ENCODE data around the gene EXOSC2.

The EXOSC2 gene

DNA sequence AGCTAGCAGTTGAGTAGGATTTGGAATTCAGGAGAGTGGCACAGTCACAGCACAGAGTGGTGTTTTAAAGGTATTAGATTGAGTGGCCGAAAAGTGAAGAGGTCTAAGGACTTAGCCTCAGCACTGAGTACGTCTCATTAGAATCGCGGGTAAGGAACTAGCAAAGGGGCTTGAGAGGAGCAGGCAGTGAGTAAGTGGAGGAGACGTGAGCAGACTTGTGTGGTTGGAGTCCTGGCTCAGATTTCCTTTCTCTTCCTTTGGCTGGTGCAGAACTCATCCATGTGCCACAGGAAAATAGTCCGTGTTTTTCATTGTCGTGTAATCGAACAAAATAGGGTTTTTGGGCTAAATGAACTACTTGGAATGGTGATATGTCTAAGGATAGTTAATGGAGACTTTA, 3.4 kb downstream of the EXOSC2 start:
- TF ChIP-seq YY1 (IDR thresholded peaks at IDR 0.05; ENCODE audit: low read depth) = no peak

DNA sequence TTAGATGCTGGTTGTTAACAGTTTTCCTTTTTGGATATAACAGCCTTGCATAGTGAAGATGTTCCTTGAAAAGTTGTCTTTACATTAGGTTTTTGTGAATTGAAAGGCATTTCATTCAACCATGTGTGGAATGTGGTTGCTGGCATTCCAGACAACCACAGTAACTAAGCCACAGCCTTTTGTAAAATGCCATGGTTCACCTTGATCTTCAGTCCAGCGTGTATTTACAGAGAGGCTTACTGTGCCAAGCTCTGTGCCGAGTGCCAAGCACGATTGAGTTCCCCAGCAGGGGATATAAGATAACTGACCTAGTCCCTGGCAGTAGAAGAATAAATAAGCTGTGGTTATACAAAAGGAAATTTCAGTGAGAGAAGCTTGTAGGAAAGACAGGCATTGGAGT, 4.9 kb downstream of the EXOSC2 start:
- TF ChIP-seq TEAD4 (IDR thresholded peaks at IDR 0.05) = peak; percentile 69
- TF ChIP-seq TAF1 (IDR thresholded peaks at IDR 0.05; ENCODE audit: low read depth) = no peak

DNA sequence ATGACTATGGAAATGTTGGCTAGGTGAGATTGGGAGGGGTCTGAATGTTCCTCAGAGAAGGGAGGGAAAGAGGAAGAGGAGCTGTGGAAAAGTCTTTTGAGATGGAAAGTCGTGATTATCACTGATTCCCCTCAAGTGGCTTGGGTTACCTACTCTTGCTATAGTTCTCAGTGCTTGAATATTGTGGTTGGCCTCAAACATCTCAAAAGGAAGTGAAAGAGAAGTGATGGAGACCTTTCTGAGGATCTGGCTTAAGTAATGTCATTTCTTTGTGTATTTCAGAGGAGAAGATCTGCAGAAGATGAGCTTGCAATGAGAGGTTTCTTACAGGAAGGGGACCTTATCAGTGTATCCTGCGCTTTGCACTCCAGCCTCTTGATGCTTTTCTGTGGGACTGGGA, 5.5 kb downstream of the EXOSC2 start:
- no peak for TF ChIP-seq TAF1 (IDR thresholded peaks at IDR 0.05; ENCODE audit: low read depth)
- TF ChIP-seq RAD21 (IDR thresholded peaks at IDR 0.05; ENCODE audit: low read depth) = no peak
- TF ChIP-seq ZBTB7A (IDR thresholded peaks at IDR 0.05; ENCODE audit: low read depth) = no peak
- no peak for TF ChIP-seq EGR1 (IDR thresholded peaks at IDR 0.05)
- no peak for TF ChIP-seq TCF12 (IDR thresholded peaks at IDR 0.05; ENCODE audit: low read depth)
- TF ChIP-seq YY1 (IDR thresholded peaks at IDR 0.05; ENCODE audit: low read depth) = no peak
- no peak for TF ChIP-seq TEAD4 (IDR thresholded peaks at IDR 0.05)
- no peak for TF ChIP-seq CEBPB (IDR thresholded peaks at IDR 0.05)
- no peak for TF ChIP-seq EP300 (IDR thresholded peaks at IDR 0.05; ENCODE audit: borderline replicate concordance)

DNA sequence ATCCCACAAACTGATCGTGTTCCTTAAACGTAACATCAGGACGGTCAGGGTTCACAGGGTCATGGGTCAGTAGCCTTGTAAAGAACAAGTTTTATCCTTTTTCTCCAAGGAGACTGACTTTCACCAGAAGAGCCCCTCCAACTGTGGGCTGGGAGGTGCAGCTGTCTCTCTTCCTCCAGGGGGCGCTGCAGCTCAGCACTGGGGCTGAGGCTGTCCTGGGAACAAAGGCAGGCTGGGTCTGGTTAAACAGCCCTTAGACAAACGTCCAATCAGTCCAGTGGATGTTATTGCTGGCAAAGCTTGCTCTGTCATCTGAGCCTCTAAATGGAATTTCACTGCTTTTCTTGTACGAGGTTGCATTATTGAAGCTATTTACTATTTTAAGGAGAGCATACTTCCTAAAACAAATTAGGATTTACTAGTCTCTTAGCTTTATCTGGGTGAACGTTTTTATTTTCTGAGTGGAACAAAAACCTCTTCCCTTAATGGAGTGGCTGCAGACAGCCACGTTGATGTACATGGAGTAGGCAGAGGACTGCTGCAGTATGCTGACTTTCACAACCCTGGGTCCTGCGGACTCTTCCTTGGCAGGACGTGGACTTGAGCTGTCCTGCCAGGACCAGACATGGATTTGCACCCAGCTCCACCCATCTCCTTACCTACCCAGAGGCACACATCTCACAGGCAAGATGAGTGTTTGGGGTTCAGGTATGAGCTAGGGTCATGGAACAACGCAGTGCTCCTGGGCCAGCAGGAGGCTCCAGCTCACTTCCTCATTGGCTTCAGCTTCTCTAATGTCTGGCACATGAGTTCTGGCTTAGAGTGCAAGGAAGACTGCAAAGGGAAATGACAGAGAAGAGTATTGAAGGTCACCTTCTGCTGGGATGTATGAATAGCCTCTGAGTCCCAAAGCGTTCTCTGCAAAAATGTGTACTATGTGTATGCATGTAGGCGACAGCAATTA, 7.8 kb downstream of the EXOSC2 start:
- TF ChIP-seq, protein P1, sequence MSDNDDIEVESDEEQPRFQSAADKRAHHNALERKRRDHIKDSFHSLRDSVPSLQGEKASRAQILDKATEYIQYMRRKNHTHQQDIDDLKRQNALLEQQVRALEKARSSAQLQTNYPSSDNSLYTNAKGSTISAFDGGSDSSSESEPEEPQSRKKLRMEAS (IDR thresholded peaks at IDR 0.05) = peak; percentile 13; the same call in 1 of the 2 replicates
- TF ChIP-seq YY1 (IDR thresholded peaks at IDR 0.05; ENCODE audit: low read depth) (no peak), RAD21 (IDR thresholded peaks at IDR 0.05; ENCODE audit: low read depth) (peak; percentile 68)

DNA sequence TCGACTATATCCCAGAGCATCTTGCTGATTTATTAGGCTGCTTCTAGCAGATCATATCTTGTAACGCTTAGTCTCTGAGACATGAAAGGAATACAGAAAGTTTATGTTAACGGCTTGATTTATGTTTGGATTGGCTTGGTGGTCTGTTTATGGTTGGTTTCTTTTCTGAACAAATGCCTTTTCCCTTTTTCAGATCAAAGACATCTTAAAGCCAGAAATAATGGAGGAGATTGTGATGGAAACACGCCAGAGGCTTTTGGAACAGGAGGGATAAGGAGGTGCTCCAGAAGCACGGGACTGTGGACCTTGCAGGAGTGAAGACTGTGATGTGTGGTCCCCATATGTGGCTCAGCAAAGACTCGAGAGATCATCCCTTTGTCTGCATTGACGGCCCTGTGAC, 9.9 kb downstream of the EXOSC2 start:
- TF ChIP-seq, protein P1 (IDR thresholded peaks at IDR 0.05) = no peak
- TF ChIP-seq TCF12 (IDR thresholded peaks at IDR 0.05; ENCODE audit: low read depth) (no peak), YY1 (IDR thresholded peaks at IDR 0.05; ENCODE audit: low read depth) (no peak), RAD21 (IDR thresholded peaks at IDR 0.05; ENCODE audit: low read depth) (no peak), FOXM1 (IDR thresholded peaks at IDR 0.05; ENCODE audit: borderline replicate concordance, low read depth) (no peak), ZBTB7A (IDR thresholded peaks at IDR 0.05; ENCODE audit: low read depth) (no peak), CEBPB (IDR thresholded peaks at IDR 0.05) (no peak), TEAD4 (IDR thresholded peaks at IDR 0.05) (no peak), EGR1 (IDR thresholded peaks at IDR 0.05) (no peak), EP300 (IDR thresholded peaks at IDR 0.05; ENCODE audit: borderline replicate concordance) (no peak), CREB1 (IDR thresholded peaks at IDR 0.05; ENCODE audit: low read depth) (no peak), TAF1 (IDR thresholded peaks at IDR 0.05; ENCODE audit: low read depth) (no peak), NFIC (IDR thresholded peaks at IDR 0.05) (no peak)
- TF ChIP-seq, protein P2, sequence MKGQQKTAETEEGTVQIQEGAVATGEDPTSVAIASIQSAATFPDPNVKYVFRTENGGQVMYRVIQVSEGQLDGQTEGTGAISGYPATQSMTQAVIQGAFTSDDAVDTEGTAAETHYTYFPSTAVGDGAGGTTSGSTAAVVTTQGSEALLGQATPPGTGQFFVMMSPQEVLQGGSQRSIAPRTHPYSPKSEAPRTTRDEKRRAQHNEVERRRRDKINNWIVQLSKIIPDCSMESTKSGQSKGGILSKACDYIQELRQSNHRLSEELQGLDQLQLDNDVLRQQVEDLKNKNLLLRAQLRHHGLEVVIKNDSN (IDR thresholded peaks at IDR 0.05) = no peak
- TF ChIP-seq, protein P3, sequence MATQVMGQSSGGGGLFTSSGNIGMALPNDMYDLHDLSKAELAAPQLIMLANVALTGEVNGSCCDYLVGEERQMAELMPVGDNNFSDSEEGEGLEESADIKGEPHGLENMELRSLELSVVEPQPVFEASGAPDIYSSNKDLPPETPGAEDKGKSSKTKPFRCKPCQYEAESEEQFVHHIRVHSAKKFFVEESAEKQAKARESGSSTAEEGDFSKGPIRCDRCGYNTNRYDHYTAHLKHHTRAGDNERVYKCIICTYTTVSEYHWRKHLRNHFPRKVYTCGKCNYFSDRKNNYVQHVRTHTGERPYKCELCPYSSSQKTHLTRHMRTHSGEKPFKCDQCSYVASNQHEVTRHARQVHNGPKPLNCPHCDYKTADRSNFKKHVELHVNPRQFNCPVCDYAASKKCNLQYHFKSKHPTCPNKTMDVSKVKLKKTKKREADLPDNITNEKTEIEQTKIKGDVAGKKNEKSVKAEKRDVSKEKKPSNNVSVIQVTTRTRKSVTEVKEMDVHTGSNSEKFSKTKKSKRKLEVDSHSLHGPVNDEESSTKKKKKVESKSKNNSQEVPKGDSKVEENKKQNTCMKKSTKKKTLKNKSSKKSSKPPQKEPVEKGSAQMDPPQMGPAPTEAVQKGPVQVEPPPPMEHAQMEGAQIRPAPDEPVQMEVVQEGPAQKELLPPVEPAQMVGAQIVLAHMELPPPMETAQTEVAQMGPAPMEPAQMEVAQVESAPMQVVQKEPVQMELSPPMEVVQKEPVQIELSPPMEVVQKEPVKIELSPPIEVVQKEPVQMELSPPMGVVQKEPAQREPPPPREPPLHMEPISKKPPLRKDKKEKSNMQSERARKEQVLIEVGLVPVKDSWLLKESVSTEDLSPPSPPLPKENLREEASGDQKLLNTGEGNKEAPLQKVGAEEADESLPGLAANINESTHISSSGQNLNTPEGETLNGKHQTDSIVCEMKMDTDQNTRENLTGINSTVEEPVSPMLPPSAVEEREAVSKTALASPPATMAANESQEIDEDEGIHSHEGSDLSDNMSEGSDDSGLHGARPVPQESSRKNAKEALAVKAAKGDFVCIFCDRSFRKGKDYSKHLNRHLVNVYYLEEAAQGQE (IDR thresholded peaks at IDR 0.05; ENCODE audit: low read depth) = no peak

DNA sequence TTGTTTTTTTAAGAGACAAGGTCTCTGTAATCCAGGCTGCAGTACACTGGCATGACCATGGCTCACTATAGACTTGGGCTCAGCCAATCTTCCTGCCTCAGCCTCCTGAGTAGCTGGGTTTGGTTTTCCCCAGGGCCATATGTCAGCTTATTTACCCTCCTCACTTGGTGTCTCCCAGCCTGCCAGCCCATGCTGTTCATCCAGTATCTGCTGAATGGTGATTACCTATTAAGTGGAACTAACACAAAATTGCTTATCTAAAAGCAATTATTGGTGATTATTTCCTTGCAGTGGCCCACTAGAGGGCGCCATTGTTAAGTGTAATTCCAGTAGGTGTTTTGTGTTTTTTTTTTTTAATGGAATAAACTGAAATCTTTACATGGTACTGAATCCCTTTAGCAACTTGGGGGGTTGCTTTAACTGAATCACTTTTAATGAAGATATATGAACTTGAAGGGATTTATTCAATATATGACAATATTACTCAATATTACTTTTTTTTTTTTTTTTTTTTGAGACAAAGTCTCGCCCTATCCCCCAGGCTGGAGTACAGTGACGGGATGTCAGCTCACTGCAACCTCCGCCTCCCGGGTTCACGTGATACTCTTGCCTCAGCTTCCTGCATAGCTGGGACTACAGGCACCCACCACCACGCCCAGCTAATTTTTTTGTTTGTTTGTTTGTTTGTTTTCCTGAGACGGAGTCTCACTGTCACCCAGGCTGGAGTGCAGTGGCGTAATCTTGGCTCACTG, 13.8 kb downstream of the EXOSC2 start:
- TF ChIP-seq TEAD4 (IDR thresholded peaks at IDR 0.05) (no peak), RAD21 (IDR thresholded peaks at IDR 0.05; ENCODE audit: low read depth) (peak; percentile 64)

DNA sequence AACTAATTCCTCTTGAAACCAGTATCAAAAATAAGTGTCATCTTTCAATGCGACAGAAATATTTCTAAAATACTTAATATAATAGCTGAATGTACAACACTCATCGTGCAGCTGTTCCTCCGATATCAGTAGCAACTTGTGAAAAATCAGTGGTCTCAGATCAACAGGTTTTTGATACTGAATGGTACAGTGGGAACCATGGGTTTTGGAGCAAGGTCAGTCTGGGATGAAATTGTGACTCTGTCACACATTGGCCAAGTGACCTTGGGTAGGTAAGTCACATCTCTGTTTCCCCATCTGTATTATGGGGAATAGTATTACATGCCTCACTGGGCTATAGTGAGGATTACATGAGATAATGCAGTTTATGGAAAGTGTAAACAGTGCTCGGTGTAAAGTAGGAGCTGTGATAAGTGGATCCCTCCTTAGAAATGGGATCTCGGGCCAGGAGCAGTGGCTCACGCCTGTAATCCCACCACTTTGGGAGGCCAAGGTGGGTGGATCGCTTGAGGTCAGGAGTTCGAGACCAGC, 17.3 kb downstream of the EXOSC2 start:
- TF ChIP-seq, protein P2 (IDR thresholded peaks at IDR 0.05) = no peak
- TF ChIP-seq, protein P3 (IDR thresholded peaks at IDR 0.05; ENCODE audit: low read depth) = no peak
- TF ChIP-seq RAD21 (IDR thresholded peaks at IDR 0.05; ENCODE audit: low read depth) (no peak), CEBPB (IDR thresholded peaks at IDR 0.05) (no peak), FOXM1 (IDR thresholded peaks at IDR 0.05; ENCODE audit: borderline replicate concordance, low read depth) (no peak), CREB1 (IDR thresholded peaks at IDR 0.05; ENCODE audit: low read depth) (no peak), ZBTB7A (IDR thresholded peaks at IDR 0.05; ENCODE audit: low read depth) (no peak), EGR1 (IDR thresholded peaks at IDR 0.05) (no peak), YY1 (IDR thresholded peaks at IDR 0.05; ENCODE audit: low read depth) (no peak), TEAD4 (IDR thresholded peaks at IDR 0.05) (no peak), TAF1 (IDR thresholded peaks at IDR 0.05; ENCODE audit: low read depth) (no peak), TCF12 (IDR thresholded peaks at IDR 0.05; ENCODE audit: low read depth) (no peak), NFIC (IDR thresholded peaks at IDR 0.05) (no peak), EP300 (IDR thresholded peaks at IDR 0.05; ENCODE audit: borderline replicate concordance) (no peak)
- TF ChIP-seq, protein P1 (IDR thresholded peaks at IDR 0.05) = no peak

Data from Ishikawa (cell line).